Gastroesophageal sphincter (tissue), 3 donors: ENCODE measurements around the gene TNNT3.

Experiments
- POLR2A ChIP-seq, 2 donors: fragments of 450-650 bp; IDR thresholded peaks; one replicate each; pipeline ENCODE4 v1.6.1; 2017; ENCODE audit warnings: antibody characterized with exemption in 2 of 2, mild to moderate bottlenecking in 2 of 2, moderate library complexity in 1 of 2
- POLR2AphosphoS5 ChIP-seq: sonication (generic); formaldehyde crosslinking; IDR thresholded peaks from one replicate; pipeline ENCODE4 v1.6.1; 2017; ENCODE audit warnings: antibody characterized with exemption
- TF ChIP-seq, protein P1 (sequence below), 4 experiments: fragments of 200-600 bp in 2 of 4; fragments of 450-650 bp in 2 of 4; sonication (generic) in 1 of 4; IDR thresholded peaks; one replicate each; pipeline ENCODE4 v1.5.1; 2017 to 2019; ENCODE audit warnings: antibody characterized with exemption in 4 of 4, mild to moderate bottlenecking in 2 of 4, moderate library complexity in 2 of 4

DNA sequence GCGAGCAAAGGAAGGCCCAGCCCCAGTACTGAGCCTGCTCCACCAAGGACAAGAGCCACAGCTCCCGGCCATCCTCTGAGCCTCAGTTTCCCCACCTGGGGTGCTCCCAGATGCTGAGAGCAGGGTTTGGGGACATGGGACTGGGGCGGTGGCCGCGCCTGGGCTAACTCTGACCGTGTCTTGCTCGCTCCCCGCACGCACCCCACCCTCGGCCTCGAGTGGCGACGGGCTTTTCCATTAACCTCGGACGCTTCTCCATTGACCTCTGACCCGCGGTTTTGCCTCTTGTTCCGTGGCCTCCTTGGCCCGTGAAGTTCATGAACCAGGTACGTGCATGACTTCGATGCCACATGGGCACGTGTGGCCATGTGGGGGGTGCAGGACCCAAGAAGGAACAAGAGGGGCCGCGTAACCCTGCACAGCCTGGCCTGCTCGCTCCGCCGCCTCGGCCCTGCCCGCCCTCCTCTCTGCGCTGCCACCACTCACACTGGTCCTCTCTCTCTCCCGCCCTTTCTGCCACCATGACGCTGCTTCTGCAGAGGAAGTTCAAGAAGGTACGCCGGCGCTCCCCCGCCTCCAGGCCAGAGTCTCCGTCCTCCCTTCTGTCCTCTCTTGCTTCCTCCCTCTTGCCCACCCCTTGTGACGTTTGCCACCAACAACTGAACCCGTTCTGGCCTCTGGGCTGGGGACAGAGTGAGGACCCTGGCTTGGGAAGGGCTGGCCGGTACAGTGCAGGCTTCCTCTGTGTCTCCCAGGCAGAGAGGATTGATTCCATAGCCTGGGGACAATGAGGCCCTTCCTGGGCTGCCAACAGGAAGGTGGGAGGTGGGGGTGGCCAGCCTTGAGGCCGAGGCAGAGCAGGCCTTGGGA, 6.9 kb downstream of the TNNT3 start:
- TF ChIP-seq POLR2A (IDR thresholded peaks at IDR 0.05) (no peak), POLR2AphosphoS5 (no peak)
- TF ChIP-seq, protein P1, sequence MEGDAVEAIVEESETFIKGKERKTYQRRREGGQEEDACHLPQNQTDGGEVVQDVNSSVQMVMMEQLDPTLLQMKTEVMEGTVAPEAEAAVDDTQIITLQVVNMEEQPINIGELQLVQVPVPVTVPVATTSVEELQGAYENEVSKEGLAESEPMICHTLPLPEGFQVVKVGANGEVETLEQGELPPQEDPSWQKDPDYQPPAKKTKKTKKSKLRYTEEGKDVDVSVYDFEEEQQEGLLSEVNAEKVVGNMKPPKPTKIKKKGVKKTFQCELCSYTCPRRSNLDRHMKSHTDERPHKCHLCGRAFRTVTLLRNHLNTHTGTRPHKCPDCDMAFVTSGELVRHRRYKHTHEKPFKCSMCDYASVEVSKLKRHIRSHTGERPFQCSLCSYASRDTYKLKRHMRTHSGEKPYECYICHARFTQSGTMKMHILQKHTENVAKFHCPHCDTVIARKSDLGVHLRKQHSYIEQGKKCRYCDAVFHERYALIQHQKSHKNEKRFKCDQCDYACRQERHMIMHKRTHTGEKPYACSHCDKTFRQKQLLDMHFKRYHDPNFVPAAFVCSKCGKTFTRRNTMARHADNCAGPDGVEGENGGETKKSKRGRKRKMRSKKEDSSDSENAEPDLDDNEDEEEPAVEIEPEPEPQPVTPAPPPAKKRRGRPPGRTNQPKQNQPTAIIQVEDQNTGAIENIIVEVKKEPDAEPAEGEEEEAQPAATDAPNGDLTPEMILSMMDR (IDR thresholded peaks at IDR 0.05), result no peak
